OCI-LY3 (cell line): ENCODE results near the gene RAB4B.

Experiments used
- EZH2phosphoT487 ChIP-seq: fragments of 200-600 bp; shearing (Covaris generic); IDR thresholded peaks from 2 replicates; pipeline ENCODE4 v1.6.1; 2018; ENCODE audit warnings: antibody characterized with exemption, mixed run types, low read depth
- TF ChIP-seq, protein P1 (sequence below): fragments of 200-600, 300-600 bp; sonication (generic); IDR thresholded peaks from 2 replicates; pipeline ENCODE4 v1.5.1; 2014; ENCODE audit warnings: antibody characterized with exemption, low read length, low read depth

GRCh38 chr19:40800339-40800996, 22.4 kb downstream of the RAB4B start:
- TF ChIP-seq, protein P1, sequence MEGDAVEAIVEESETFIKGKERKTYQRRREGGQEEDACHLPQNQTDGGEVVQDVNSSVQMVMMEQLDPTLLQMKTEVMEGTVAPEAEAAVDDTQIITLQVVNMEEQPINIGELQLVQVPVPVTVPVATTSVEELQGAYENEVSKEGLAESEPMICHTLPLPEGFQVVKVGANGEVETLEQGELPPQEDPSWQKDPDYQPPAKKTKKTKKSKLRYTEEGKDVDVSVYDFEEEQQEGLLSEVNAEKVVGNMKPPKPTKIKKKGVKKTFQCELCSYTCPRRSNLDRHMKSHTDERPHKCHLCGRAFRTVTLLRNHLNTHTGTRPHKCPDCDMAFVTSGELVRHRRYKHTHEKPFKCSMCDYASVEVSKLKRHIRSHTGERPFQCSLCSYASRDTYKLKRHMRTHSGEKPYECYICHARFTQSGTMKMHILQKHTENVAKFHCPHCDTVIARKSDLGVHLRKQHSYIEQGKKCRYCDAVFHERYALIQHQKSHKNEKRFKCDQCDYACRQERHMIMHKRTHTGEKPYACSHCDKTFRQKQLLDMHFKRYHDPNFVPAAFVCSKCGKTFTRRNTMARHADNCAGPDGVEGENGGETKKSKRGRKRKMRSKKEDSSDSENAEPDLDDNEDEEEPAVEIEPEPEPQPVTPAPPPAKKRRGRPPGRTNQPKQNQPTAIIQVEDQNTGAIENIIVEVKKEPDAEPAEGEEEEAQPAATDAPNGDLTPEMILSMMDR, result no peak
- no peak for TF ChIP-seq EZH2phosphoT487
